Measurements from ENCODE around the gene NFIB. TPM values are rescaled to one million over a fixed set of nuclear protein-coding genes. Genes with fewer than 3 reads are reported as not detected.

The NFIB gene
- total RNA-seq, 1 experiment from 2014 or later, result 12.5 TPM

GRCh38 chr9:14148501-14149103, 165.3 kb downstream of the NFIB start:
- TF ChIP-seq NR3C1 (CRISPR knock-in tag; conservative IDR thresholded peaks at IDR 0.05; ENCODE audit: low read depth), result no peak
- TF ChIP-seq MXD4 (CRISPR knock-in tag; IDR thresholded peaks at IDR 0.05; ENCODE audit: borderline replicate concordance), result no peak
- TF ChIP-seq SMAD3 (CRISPR knock-in tag; IDR thresholded peaks at IDR 0.05; ENCODE audit: borderline replicate concordance), result no peak
- no peak for TF ChIP-seq ELF4 (CRISPR knock-in tag; IDR thresholded peaks at IDR 0.05; ENCODE audit: low read depth)
- TF ChIP-seq, protein P1, sequence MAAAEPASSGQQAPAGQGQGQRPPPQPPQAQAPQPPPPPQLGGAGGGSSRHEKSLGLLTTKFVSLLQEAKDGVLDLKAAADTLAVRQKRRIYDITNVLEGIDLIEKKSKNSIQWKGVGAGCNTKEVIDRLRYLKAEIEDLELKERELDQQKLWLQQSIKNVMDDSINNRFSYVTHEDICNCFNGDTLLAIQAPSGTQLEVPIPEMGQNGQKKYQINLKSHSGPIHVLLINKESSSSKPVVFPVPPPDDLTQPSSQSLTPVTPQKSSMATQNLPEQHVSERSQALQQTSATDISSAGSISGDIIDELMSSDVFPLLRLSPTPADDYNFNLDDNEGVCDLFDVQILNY (CRISPR knock-in tag; IDR thresholded peaks at IDR 0.05), result no peak
- no peak for TF ChIP-seq NR2C2 (CRISPR knock-in tag; IDR thresholded peaks at IDR 0.05)
- no peak for TF ChIP-seq SMAD4 (CRISPR knock-in tag; IDR thresholded peaks at IDR 0.05)
- no peak for TF ChIP-seq HMGA2 (CRISPR knock-in tag; IDR thresholded peaks at IDR 0.05)
- no peak for TF ChIP-seq RORB (CRISPR knock-in tag; IDR thresholded peaks at IDR 0.05)
- no peak for TF ChIP-seq ZBTB43 (CRISPR knock-in tag; IDR thresholded peaks at IDR 0.05)
- TF ChIP-seq, protein P2, sequence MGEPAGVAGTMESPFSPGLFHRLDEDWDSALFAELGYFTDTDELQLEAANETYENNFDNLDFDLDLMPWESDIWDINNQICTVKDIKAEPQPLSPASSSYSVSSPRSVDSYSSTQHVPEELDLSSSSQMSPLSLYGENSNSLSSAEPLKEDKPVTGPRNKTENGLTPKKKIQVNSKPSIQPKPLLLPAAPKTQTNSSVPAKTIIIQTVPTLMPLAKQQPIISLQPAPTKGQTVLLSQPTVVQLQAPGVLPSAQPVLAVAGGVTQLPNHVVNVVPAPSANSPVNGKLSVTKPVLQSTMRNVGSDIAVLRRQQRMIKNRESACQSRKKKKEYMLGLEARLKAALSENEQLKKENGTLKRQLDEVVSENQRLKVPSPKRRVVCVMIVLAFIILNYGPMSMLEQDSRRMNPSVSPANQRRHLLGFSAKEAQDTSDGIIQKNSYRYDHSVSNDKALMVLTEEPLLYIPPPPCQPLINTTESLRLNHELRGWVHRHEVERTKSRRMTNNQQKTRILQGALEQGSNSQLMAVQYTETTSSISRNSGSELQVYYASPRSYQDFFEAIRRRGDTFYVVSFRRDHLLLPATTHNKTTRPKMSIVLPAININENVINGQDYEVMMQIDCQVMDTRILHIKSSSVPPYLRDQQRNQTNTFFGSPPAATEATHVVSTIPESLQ (CRISPR knock-in tag; IDR thresholded peaks at IDR 0.05), result no peak
- TF ChIP-seq, protein P3, sequence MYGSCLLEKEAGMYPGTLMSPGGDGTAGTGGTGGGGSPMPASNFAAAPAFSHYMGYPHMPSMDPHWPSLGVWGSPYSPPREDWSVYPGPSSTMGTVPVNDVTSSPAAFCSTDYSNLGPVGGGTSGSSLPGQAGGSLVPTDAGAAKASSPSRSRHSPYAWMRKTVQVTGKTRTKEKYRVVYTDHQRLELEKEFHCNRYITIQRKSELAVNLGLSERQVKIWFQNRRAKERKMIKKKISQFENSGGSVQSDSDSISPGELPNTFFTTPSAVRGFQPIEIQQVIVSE (CRISPR knock-in tag; IDR thresholded peaks at IDR 0.05; ENCODE audit: borderline replicate concordance), result no peak
- no peak for TF ChIP-seq ZBTB21 (CRISPR knock-in tag; IDR thresholded peaks at IDR 0.05; ENCODE audit: borderline replicate concordance)
- no peak for TF ChIP-seq ARID4B (CRISPR knock-in tag; IDR thresholded peaks at IDR 0.05; ENCODE audit: borderline replicate concordance)
- TF ChIP-seq ZNF263 (CRISPR knock-in tag; IDR thresholded peaks at IDR 0.05; ENCODE audit: low read depth), result no peak
- TF ChIP-seq TCF7 (CRISPR knock-in tag; IDR thresholded peaks at IDR 0.05; ENCODE audit: low read depth), result no peak
- TF ChIP-seq CREM (CRISPR knock-in tag; IDR thresholded peaks at IDR 0.05), result no peak
- TF ChIP-seq ZNF219 (CRISPR knock-in tag; IDR thresholded peaks at IDR 0.05; ENCODE audit: borderline replicate concordance), result no peak
- no peak for TF ChIP-seq NR1H2 (CRISPR knock-in tag; IDR thresholded peaks at IDR 0.05)
- TF ChIP-seq CBFB (CRISPR knock-in tag; IDR thresholded peaks at IDR 0.05; ENCODE audit: low read depth), result no peak
- Mint-ChIP-seq H3K27me3 (ENCODE audit: low read depth) (no peaks in the 10 kb centered on the region), H3K4me3 (no peak overlapping the region), H3K9me3 (no peaks in the 10 kb centered on the region), H3K36me3 (no peaks in the 10 kb centered on the region), H3K27ac (no peak overlapping the region), H3K4me1 (peaks cover 6% of the 10 kb centered on the region)
- ChIA-PET POLR2A (interaction anchor here (0.6 kb wide), 1 partner anchor 21 kb away, joined by 3 read pairs; no protein-coding TSS in a partner anchor), CTCF (no interaction called here)
- no peak for ATAC-seq
- DNase-seq (ENCODE audit: low spot score), result no peak
